ENCODE results near the gene GPR162. TPM values are rescaled to one million over a fixed set of nuclear protein-coding genes. Genes with fewer than 3 reads are reported as not detected.
"Not testable (repeated sequence)": the region's sequence is repeated elsewhere in the genome, so short reads cannot be mapped to it uniquely, and the experiment has no call there.

The GPR162 gene
- total RNA-seq, 2 donors from 2014 or later = not detected

DNA sequence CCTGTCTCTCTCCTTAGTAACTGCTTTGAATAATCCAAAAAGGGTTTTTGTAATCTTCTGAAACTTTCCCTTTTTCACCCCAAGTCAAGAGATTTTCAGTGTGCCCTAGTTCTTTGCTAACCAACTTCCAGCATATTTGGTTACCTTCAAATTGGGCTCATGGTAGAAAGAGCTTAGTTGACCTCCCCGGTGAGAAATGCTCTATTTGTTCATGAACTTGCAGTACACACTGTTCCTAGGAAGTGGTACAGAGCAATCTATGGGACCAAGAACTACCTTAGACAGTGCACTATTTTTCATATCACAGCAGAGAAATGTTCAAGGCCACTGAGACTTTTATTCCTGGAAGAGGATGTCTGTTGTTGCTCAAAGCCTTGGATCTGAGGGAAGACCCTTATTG lies 32.0 kb downstream of the GPR162 start:
- Mint-ChIP-seq H3K4me1 (ENCODE audit: low read depth in 2 of 2) (peaks cover 26 to 43% of the 10 kb centered on the region in 2 donors), H3K27me3 (no peaks in the 10 kb centered on the region), H3K9me3 (no peaks in the 10 kb centered on the region), H3K4me3 (peak overlapping the region; percentile 94), H3K36me3 (peaks cover 10% of the 10 kb centered on the region), H3K27ac (peak overlapping the region; percentile 91 to 93)
- no peak for DNase-seq (ENCODE audit: low spot score)
- ATAC-seq = no peak

DNA sequence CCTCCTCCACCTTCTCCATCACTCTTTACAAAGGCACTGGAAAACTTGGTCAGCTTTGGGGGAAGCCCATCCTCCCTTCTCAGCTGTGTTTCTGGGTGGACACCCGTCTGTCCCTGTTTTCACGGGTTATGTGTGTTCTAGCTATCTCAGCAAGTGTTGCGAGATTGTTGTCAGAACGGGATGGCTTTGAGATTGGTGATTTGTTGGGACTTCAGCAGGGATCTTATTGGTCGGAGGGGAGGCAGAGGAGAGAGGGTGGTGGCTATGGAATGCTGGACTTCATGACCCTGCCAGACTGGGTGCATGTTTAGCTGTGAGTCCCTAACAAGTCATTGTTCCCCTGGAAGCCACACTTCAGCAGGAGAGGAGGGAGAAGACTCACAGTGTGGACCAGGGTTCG lies 32.4 kb downstream of the GPR162 start:
- Mint-ChIP-seq H3K4me3 (peak overlapping the region; percentile 94), H3K27ac (peak overlapping the region; percentile 91 to 93), H3K27me3 (no peaks in the 10 kb centered on the region), H3K4me1 (ENCODE audit: low read depth in 2 of 2) (peaks cover 26 to 43% of the 10 kb centered on the region in 2 donors), H3K36me3 (peaks cover 10% of the 10 kb centered on the region), H3K9me3 (no peaks in the 10 kb centered on the region)
- ATAC-seq (no peak), DNase-seq (ENCODE audit: low spot score) (no peak)

DNA sequence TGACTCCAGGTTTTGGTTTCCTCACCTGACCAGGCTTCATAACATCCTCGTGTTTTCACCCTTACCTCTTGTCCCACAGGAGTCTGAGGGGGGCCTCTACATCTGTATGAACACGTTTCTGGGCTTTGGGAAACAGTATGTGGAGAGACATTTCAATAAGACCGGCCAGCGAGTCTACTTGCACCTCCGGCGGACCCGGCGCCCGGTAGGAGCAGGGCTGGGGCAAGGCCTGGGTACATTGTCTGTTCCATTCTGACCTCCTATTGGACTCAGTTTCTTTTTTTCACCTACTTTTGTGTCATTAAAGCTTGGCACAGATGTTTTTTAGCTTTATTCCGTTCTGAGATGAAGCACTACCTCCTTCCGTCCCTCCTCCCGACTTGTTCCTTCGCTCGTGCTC lies 33.7 kb downstream of the GPR162 start:
- Mint-ChIP-seq H3K36me3 (peaks cover 10% of the 10 kb centered on the region), H3K9me3 (no peaks in the 10 kb centered on the region), H3K27ac (peak overlapping the region in 1 of 2 donors; percentile 49), H3K4me1 (ENCODE audit: low read depth in 2 of 2) (peaks cover 22 to 31% of the 10 kb centered on the region in 2 donors), H3K4me3 (no peak overlapping the region), H3K27me3 (no peaks in the 10 kb centered on the region)
- ATAC-seq (no peak), DNase-seq (ENCODE audit: low spot score) (no peak)

DNA sequence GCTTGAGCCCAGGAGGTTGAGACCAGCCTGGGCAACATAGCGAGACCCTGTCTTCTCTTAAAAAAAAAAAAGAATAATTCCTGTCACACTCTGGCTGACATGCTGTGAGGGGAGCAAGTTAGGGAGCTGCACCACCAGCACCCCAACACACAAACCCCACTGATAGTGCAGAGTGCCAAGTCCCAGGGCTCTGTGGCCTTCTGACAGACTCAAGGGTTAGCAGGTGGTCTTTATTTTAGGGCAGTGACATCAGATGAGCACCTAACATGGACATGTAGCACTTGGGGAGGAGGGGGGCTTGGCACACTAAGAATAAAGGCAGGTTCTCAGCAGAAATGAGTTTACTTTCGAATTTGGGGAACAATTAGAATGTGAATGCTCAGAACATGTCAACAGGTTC lies 37.2 kb downstream of the GPR162 start:
- DNase-seq (ENCODE audit: low spot score) (no peak), ATAC-seq (no peak)
- peaks cover 15% of the 10 kb centered on the region for H3K36me3 Mint-ChIP-seq
- H3K27me3 Mint-ChIP-seq = no peaks in the 10 kb centered on the region
- H3K9me3 Mint-ChIP-seq = no peaks in the 10 kb centered on the region
- H3K27ac Mint-ChIP-seq = no peak overlapping the region
- peaks cover 5 to 9% of the 10 kb centered on the region in 2 donors for H3K4me1 Mint-ChIP-seq (ENCODE audit: low read depth in 2 of 2)
- H3K4me3 Mint-ChIP-seq = no peak overlapping the region

DNA sequence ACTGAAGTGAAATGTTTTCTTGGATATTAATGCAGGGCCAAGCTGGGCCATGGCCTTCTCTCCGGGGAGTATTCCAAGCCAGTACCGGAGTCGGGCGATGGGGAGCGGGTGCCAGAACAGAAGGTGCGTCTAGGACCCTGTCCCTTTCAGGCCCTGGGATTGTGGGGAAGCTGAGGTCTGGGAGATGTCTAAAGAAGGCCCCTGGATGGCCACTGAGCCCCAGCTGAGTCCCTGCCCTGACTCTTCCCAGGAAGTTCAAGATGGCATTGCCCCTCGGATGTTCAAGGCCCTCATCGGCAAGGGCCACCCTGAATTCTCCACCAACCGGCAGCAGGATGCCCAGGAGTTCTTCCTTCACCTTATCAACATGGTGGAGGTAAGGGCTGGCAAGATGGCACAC lies 38.5 kb downstream of the GPR162 start:
- no peak for ATAC-seq
- Mint-ChIP-seq H3K36me3 (peaks cover 15% of the 10 kb centered on the region), H3K4me1 (ENCODE audit: low read depth in 2 of 2) (peaks cover 0 to 4% of the 10 kb centered on the region in 2 donors), H3K27me3 (no peaks in the 10 kb centered on the region), H3K9me3 (no peaks in the 10 kb centered on the region), H3K27ac (no peak overlapping the region), H3K4me3 (no peak overlapping the region)
- no peak for DNase-seq (ENCODE audit: low spot score)

DNA sequence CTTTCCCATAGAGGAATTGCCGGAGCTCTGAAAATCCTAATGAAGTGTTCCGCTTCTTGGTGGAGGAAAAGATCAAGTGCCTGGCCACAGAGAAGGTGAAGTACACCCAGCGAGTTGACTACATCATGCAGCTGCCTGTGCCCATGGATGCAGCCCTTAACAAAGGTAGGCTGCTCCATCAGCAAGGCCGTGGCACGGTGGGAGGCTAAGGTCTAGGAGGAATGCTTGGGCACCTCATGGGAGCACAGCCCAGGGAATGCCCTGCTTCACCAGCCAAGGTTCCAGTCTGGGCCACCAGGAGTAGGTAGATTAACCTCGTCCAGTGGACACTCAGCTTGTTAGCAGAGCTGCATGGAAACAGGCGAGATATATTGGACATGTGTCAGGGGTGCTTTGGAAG lies 39.3 kb downstream of the GPR162 start:
- DNase-seq (ENCODE audit: low spot score) (no peak), ATAC-seq (no peak)
- Mint-ChIP-seq H3K4me3 (no peak overlapping the region), H3K9me3 (no peaks in the 10 kb centered on the region), H3K27ac (no peak overlapping the region), H3K27me3 (no peaks in the 10 kb centered on the region), H3K36me3 (peaks cover 15% of the 10 kb centered on the region), H3K4me1 (ENCODE audit: low read depth in 2 of 2) (no peaks in the 10 kb centered on the region)

DNA sequence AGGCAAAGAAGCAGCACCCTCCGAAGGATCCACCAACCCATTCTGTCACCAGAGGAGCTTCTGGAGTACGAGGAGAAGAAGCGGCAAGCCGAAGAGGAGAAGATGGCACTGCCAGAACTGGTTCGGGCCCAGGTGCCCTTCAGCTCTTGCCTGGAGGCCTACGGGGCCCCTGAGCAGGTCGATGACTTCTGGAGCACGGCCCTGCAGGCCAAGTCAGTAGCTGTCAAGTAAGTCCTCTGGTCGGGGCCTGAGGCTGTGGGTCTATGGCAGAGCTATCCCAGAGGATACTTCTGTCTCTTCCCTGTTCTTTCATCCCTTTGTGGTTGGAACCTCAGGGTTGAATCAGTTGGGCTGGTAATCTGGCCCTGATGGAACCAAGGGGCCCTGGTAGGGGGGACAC lies 39.8 kb downstream of the GPR162 start:
- Mint-ChIP-seq H3K36me3 (peaks cover 15% of the 10 kb centered on the region), H3K4me3 (no peak overlapping the region), H3K27me3 (no peaks in the 10 kb centered on the region), H3K9me3 (no peaks in the 10 kb centered on the region), H3K27ac (no peak overlapping the region), H3K4me1 (ENCODE audit: low read depth in 2 of 2) (peaks cover 0 to under 1% of the 10 kb centered on the region in 2 donors)
- DNase-seq (ENCODE audit: low spot score) (peak; percentile 56), ATAC-seq (no peak)

DNA sequence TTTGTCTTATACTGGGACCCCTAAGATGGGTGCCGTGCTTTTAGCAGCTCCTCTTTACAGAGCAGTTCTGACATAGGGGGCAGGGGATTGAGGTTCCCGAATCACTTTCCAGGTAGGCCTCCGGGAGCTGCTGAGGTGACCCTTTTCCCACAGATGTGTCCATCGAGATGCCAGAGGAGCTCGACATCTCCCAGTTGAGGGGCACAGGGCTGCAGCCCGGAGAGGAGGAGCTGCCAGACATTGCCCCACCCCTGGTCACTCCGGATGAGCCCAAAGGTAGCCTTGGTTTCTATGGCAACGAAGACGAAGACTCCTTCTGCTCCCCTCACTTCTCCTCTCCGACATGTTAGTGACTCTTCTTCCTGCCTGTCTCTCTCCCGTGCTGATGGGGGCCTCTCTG lies 41.4 kb downstream of the GPR162 start:
- H3K4me3 Mint-ChIP-seq = no peak overlapping the region
- no peak for ATAC-seq
- no peaks in the 10 kb centered on the region for H3K27me3 Mint-ChIP-seq
- H3K9me3 Mint-ChIP-seq = no peaks in the 10 kb centered on the region
- H3K36me3 Mint-ChIP-seq = peaks cover 5% of the 10 kb centered on the region
- no peak overlapping the region for H3K27ac Mint-ChIP-seq
- peak; percentile 40 for DNase-seq (ENCODE audit: low spot score)
- peaks cover under 1 to 3% of the 10 kb centered on the region in 2 donors for H3K4me1 Mint-ChIP-seq (ENCODE audit: low read depth in 2 of 2)

DNA sequence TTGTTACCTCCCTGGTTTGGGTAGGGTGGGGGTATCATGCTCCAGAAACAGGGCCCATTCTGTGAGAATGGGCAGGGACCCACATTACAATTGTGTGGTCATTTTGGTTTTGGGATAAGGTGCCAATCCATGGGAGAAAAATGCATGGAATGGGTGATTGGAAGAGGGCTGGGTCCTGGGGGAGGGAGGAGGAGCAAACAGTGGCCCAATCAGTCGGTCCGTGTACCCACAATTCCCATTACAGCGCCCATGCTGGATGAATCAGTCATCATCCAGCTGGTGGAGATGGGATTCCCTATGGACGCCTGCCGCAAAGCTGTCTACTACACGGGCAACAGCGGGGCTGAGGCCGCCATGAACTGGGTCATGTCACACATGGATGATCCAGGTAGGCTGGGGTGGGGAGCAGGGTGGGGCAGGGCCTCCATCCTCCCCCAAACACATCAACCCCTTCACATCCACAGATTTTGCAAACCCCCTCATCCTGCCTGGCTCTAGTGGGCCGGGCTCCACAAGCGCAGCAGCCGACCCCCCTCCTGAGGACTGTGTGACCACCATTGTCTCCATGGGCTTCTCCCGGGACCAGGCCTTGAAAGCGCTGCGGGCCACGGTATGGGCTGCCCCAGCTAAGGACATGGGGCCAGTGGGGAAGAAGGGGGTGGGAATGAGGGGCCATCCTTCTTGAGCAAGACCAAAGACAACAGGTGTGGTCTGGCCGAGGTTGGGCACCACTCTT lies 42.1 kb downstream of the GPR162 start:
- H3K36me3 Mint-ChIP-seq = peaks cover 11% of the 10 kb centered on the region
- no peak overlapping the region for H3K4me3 Mint-ChIP-seq
- peak; percentile 55 for DNase-seq (ENCODE audit: low spot score)
- no peaks in the 10 kb centered on the region for H3K9me3 Mint-ChIP-seq
- no peaks in the 10 kb centered on the region for H3K27me3 Mint-ChIP-seq
- H3K27ac Mint-ChIP-seq = no peak overlapping the region
- peaks cover 8 to 10% of the 10 kb centered on the region in 2 donors for H3K4me1 Mint-ChIP-seq (ENCODE audit: low read depth in 2 of 2)
- no peak for ATAC-seq

DNA sequence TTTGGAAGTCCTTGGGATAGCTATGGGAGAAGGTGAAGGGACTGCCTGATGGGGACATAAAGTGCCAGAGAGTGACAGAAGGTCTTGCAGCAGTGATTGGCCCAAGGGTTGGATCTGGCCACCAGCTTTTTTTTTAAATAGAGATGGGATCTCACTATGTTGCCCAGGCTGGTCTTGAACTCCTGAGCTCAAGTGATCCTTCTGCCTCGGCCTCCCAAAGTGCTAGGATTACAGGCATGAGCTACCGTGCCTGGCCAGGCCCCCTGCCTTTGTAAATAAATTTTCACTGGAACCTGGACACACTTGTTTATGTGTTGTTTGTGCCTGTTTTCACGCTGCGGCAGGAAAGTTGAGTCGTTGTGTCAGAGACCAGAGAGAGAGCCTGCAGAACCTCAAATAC lies 43.7 kb downstream of the GPR162 start:
- H3K27me3 Mint-ChIP-seq; ATAC-seq; DNase-seq (ENCODE audit: low spot score); H3K9me3 Mint-ChIP-seq; H3K27ac Mint-ChIP-seq: not testable (repeated sequence)
- Mint-ChIP-seq H3K4me3 (peak overlapping the region; percentile 8), H3K4me1 (ENCODE audit: low read depth in 2 of 2) (peaks cover 24 to 25% of the 10 kb centered on the region in 2 donors), H3K36me3 (peaks cover 16% of the 10 kb centered on the region)

DNA sequence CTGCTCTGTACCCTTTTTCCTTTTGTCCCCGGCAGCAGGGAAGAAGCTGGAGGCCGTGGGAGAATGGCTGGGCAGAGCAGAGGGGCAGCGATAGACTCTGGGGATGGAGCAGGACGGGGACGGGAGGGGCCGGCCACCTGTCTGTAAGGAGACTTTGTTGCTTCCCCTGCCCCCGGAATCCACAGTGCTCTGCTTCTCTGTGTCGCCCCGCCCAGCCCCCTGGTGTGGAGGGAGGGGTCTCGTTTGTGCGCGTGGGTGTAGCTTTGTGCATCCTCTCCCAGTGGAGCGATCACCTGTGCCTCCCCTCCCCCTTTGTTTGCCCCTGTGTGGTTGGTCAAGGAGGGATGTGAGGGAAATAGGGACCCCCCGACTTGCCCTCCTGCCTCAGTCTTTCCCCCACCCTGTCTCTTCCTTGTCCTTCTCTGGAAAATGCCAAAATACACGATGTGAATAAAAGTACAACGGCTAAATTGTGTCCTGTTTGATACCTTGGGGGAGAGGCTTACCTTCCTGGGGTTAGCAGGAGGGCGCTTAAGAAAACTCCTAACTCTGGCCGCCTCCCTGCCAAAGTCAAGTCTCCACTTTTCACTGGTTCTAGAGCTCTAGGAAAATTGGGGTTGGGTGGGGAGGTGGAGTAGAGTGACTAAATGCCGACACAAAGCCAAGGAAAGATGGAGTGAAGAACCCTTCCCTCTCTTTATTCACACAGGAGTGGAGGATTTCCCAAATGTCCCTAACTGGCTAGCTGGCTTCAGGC lies 44.7 kb downstream of the GPR162 start:
- Mint-ChIP-seq H3K4me1 (ENCODE audit: low read depth in 2 of 2) (peaks cover 33% of the 10 kb centered on the region in 2 donors), H3K4me3 (peak overlapping the region; percentile 94), H3K9me3 (no peaks in the 10 kb centered on the region), H3K27me3 (no peaks in the 10 kb centered on the region), H3K36me3 (peaks cover 15% of the 10 kb centered on the region), H3K27ac (peak overlapping the region; percentile 84 to 95)
- ATAC-seq (no peak), DNase-seq (ENCODE audit: low spot score) (peak; percentile 60)

DNA sequence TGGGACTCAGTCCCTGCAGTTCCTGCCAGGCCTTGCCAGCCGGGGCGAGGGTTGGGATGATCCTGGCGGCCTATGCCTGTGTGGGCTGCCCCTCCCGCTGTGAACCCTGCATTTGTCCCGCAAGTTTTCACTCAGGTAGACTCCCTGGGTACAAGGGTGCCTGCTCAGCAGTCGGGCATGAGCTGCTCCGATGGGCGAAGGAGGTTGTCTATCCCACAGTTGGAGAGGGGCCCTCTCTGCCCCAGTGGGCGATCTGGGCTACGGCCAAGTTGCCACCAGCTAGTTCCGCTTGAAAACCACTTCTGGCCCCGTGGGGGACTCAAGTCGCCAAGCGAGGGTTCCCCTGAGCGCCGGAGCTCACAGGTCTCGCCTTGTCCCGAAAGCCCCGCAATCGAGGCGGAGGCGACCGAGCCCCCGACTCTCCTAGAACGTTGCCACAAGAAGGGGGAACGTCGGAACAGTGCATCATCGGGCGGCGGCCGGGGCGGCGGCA lies 45.3 kb downstream of the GPR162 start:
- H3K4me3 Mint-ChIP-seq = peak overlapping the region; percentile 94
- peaks cover 15% of the 10 kb centered on the region for H3K36me3 Mint-ChIP-seq
- ATAC-seq = peak in 1 of 2 donors; percentile 2

DNA sequence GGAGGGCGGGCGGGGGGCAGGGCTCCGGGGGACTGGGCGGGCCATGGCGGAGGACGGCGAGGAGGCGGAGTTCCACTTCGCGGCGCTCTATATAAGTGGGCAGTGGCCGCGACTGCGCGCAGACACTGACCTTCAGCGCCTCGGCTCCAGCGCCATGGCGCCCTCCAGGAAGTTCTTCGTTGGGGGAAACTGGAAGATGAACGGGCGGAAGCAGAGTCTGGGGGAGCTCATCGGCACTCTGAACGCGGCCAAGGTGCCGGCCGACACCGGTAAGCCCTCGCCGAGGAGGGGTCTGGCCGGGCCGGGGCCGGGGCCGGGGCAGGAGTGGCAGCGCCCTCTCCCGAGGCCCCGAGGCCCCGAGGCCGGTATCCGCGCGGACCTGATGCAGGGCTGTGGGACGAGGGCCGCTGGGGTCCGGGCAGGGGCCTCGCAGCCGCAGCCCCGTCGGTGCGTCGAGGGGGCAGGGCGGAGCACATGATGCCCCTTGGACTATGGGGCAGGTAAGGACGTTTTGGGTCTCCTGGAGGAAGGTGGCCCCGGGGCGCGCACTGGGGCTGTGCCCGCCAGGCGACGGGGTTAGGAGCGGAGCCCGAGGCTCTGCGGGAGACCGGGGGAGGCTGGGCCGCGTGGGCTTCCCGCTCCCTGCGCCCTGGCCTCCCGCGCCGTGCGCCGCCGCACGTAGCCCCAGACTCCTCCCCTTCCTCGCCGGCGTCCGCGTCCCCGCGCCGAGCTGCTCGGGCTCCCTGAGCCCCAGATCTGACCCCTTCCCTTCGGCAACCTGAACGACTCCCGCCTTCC lies 46.0 kb downstream of the GPR162 start, which contains the start of gene TPI1:
TSS of gene TPI1 (plus strand) at position 119 of the 798 bp plus-strand sequence. CDS start at position 155, 36 bp downstream.
- Mint-ChIP-seq H3K4me1 (ENCODE audit: low read depth in 2 of 2) (peaks cover 44 to 45% of the 10 kb centered on the region in 2 donors), H3K27ac (peak within 1 kb of the TSS; percentile 84 to 95), H3K4me3 (peak within 1 kb of the TSS; percentile 94), H3K36me3 (peaks cover 15% of the 10 kb centered on the region), H3K27me3 (no peaks in the 10 kb centered on the region), H3K9me3 (no peaks in the 10 kb centered on the region)
- peak; percentile 89 for DNase-seq (ENCODE audit: low spot score)
- peak; percentile 88 to 92 for ATAC-seq

More for the DNA sequence above, 45.3 kb downstream of the GPR162 start:
- H3K4me1 Mint-ChIP-seq (ENCODE audit: low read depth in 2 of 2) = peaks cover 38% of the 10 kb centered on the region in 2 donors
- no peaks in the 10 kb centered on the region for H3K27me3 Mint-ChIP-seq
- H3K27ac Mint-ChIP-seq = peak overlapping the region; percentile 84 to 95
- no peaks in the 10 kb centered on the region for H3K9me3 Mint-ChIP-seq
- DNase-seq (ENCODE audit: low spot score) = no peak

All from natural killer cell treated with Interleukin-12 subunit alpha and Interleukin-12 subunit beta and Interleukin-15 and Interleukin-18, amount 100 ng/mL, for 72 hours (primary cell).